NCI-H510A treated with DMSO at 0.1 percent for 48 hours (cell line): Measurements from ENCODE around the gene MYO9A.
"Not testable (repeated sequence)": the region's sequence is repeated elsewhere in the genome, so short reads cannot be mapped to it uniquely, and the experiment has no call there.

Source experiments
- DNase-seq: peaks from one replicate; lab custom pipeline; 2025; lab: John Stamatoyannopoulos, UW

MYO9A gene

DNA sequence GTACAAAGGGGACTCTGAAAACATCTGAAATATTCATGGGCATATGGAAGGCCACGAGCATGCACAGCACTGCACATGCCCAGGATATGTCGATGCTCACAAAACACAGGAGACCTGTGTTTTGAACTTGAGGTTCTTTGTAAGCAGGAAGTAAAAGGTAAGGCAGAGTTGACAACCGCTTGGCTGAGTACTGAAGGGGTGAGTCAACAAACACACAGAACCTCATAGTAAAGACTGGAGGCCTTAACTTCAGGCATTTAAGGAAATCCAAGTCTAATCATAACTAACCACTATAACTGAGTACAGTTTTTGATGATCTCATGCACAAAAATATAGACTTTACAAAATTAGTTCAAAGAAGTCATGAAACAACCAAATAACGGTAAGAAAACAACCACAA, 80.6 kb downstream of the MYO9A start:
- no peak for DNase-seq

- no peak for DNase-seq
Observed at GRCh38 chr15:72034859-72035650, 82.9 kb downstream of the MYO9A start.

DNA sequence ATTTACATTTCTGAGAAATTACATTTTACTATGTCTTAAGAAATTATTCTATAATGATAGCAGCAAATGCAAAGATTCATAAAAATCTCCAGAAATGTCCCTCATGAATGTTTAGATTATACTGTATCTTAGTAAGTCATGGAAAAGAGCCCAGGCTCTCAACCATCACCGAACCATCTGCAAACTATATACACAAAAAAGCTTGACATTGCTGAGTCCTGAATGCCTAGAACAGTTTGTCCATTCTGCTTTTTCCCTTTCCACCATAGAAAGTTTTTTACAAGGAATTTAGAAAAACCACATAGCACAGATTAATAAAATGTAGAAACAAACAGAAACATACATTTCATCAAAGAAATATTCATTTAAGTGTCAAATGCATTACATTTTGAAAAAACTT, 83.6 kb downstream of the MYO9A start:
- no peak for DNase-seq

DNA sequence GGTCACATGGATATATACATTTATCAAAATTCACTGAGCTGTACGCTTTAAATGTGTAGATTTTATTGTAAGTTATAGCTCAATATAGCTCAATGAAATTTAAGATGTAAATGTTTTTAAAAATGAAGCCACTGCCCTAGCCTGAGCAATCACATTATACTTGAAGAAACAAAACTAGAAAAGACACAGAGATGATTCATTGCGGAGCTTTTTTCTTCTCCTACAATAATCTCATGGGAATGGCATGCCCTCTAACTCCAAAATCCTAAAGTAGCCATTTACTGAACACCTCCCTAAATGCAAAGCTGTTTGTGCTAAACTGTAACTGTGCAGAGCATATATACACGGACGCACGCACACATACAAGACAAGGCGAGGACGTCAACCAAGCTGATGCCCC, 84.2 kb downstream of the MYO9A start:
- DNase-seq, result no peak

DNA sequence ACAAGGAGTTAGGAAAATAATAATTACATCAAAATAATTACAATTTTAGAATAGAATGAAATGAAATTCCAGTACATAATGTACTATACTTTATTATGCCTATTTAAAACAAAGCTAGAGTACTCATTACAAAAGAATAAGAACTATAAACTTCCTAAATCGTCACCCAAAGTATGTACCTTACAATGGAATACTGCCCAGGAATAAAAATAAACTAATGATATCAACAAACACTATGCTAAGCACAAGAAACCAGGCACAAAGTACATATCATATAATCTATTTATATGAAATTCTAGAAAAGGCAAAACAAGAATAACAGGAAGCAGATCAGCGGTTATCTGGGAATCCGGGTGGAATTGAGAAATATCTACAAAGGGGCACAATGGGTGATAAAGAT, 84.7 kb downstream of the MYO9A start:
- DNase-seq, result no peak

GRCh38 chr15:72021604-72022003, 96.3 kb downstream of the MYO9A start:
- no peak for DNase-seq

- DNase-seq, result no peak
Observed at GRCh38 chr15:72020799-72021198, 97.2 kb downstream of the MYO9A start.

- DNase-seq, result not testable (repeated sequence)
Observed at GRCh38 chr15:72014555-72014954, 103.4 kb downstream of the MYO9A start.

- no peak for DNase-seq
Observed at GRCh38 chr15:72013703-72014102, 104.2 kb downstream of the MYO9A start.

DNA sequence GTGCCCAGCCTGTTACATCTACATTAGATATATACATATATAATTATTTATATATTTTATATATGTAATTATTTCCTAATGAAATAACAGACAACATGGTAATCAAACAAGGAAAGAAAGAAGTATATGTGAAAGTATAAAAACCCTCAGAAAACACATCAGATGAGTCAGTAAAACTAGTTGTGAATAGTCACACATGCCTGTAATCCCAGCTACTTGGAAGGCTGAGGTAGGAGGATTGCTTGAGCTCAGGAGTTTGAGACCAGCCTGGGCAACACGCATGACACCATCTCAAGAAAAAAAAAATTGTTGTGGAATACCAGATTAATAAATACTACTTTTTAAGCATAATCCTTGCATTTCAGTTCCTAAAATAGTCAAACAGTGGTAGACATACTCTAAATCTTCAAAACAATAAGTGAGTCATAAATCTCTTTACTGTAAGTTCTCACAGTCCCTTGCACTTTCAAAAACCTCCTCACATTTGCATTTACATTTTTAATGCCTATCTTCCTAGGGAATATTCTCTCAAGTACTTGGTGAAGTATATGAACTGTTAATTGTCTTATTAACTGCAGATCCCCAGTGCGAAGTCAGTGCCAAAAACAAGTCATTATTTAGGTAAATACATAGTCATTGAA, 106.5 kb downstream of the MYO9A start:
- DNase-seq, result no peak

DNA sequence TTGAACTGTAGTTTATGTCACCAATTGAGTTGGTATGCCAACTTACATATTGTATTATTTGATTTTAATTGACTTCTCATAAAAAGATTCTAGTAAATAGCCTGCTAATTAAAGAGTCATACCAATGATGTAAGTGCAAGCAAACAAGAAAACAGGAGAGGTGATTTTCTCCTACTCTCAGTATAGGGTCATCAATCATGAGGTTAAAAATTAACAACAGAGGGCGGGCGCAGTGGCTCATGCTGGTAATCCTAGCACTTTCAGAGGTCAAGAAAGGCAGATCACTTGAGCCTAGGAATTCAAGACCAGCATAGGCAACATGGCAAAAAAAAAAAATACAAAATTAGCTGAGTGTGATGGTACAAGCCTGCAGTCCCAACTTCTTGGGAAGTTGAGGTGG, 108.7 kb downstream of the MYO9A start:
- DNase-seq, result no peak

GRCh38 chr15:72006382-72006781, 111.6 kb downstream of the MYO9A start:
- no peak for DNase-seq

- DNase-seq, result no peak
Observed at GRCh38 chr15:72005483-72005882, 112.5 kb downstream of the MYO9A start.

DNA sequence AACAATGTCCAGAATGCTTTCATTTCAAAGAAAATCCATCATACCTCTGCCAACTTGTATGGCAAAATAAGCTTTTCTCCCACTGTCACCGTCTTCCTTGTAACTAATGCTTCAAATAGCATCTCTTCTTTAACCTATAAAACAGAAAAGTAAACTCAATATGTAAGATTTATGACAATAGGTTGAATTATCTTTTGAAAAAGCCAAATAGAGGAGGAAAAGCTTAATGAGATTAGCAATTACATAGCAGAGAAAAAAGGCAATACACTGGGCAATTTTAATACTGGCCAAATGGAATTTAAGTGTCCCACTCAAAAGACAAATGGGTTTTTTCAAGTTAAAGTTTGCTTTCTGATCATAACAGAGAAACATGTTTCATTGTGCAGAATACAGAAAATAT, 118.1 kb downstream of the MYO9A start:
- no peak for DNase-seq

GRCh38 chr15:71998717-71999116, 119.2 kb downstream of the MYO9A start:
- not testable (repeated sequence) for DNase-seq

GRCh38 chr15:71997691-71998090, 120.3 kb downstream of the MYO9A start:
- DNase-seq, result no peak

GRCh38 chr15:71975816-71976150, 142.2 kb downstream of the MYO9A start:
- no peak for DNase-seq

DNA sequence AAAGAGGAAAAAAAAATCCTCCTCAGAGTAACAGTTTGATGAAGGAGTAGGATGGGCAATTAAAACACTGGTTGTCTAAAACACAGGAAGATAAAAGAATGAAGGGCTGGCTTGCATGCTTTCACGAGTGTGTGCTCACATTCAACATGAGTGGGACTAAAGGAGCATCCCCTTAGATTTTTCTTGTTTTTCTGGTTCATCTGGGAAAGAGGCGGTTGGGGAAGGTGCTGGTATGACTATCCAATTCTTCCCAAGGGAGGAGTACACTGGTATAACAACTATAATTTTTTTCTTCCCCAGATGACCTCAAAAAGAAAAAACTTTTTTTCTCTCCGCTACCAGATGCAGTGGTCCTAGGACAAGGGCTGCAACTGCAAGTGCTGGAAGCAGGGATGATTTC, 143.7 kb downstream of the MYO9A start:
- no peak for DNase-seq

- no peak for DNase-seq
Observed at GRCh38 chr15:71973366-71973765, 144.6 kb downstream of the MYO9A start.

DNA sequence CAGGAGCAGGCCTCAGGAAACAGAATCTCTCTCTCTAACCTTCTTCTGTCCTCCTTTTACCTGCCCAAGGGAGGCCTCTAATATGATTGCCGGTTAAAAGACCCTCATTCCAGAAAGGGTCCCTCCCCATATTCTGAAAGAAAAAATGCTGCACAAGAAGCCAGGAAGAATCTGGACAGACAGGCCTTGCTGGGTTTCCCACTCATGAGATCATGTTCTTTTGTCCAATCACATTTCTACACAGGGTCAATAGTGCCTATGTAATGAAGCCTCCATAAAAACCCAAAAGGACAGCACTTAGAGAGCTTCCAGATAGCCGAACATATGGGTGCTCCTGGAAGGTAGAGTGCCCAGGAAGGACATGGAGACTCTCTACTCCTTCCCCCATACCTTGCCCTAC, 146.0 kb downstream of the MYO9A start:
- no peak for DNase-seq

DNA sequence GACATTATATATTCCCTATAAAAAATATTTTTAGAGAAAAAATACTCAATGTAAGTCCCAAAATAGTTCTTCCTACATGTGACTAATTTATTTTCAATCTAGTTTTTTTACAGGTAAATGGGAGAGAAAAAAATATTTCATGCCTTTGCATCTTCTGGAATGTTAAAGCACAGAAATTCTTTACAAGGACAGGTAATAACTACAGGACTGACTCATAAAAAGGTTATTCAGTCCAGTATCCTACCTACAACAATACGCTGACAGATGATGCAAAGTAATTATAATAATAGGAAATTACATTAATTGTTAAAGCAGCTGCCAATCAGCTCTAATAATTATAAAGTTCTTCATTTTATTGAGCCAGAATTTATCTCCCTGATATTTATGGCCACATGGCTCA, 147.5 kb downstream of the MYO9A start:
- no peak for DNase-seq

DNA sequence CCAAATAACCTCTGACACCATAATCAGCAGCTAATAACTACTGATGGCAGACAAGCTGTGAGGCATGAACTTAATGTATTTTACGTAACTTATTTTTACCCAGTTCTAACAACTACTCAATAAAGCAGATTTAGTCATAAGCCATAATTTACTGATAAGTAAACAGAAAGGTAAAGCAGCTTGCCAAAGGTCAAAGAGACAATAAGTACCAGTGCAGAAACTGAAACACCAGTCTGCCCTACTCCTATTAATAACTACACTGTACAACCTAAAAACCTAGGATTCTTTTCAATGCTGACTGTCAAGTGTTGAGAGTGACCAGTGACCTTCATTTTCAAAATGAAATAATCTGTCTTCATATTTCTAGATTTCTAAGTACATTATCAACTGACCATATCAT, 155.4 kb downstream of the MYO9A start:
- DNase-seq, result no peak

DNA sequence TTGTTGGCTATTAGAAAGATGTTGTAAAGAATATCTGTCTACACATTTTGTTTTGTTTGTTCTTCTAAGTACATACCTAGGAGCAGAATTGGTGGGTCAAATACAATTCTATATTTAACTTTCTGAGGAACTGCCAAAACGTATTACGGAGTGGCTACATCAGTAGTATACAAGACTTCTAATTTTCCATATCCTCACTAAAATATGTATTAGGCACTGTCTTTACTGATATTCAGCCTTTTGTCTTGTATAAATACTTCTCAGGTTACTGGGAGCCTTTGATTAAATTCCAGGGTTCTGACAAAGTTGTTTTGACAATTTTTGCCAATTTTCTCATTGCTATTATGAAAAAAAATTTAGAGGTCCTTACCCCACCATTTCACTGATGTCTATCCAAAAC, 160.9 kb downstream of the MYO9A start:
- no peak for DNase-seq

- DNase-seq, result no peak
Observed at GRCh38 chr15:71951134-71951533, 166.8 kb downstream of the MYO9A start.
